IMR-90 (cell line): ENCODE measurements around the gene CCDC102A. TPM values are rescaled to one million over a fixed set of nuclear protein-coding genes. Genes with fewer than 3 reads are reported as not detected.

Experiments
- ATAC-seq: fragments of 200-7000 bp; cut with Tn5 transposase; 2 replicates; pipeline ENCODE4 v1.9.1; 2020; ENCODE audit warnings: low read depth, mild to moderate bottlenecking, moderate library complexity
- BruUV-seq: library from RNA; stranded (reverse); fragments of 400-500 nt; replicated peaks from 2 replicates; lab custom pipeline; 2021; lab: Mats Ljungman, UMichigan
- CTCF ChIA-PET: fragments of 300-600 bp; formaldehyde crosslinking; extraction: SDS; loops from one replicate; lab custom pipeline; 2021; ENCODE audit warnings: antibody characterized with exemption; lab: Yijun Ruan, JAX
- POLR2A ChIA-PET: fragments of 300-600 bp; sonication (Branson Sonifier 250); formaldehyde crosslinking; loops from one replicate; lab custom pipeline; 2022; ENCODE audit warnings: antibody characterized with exemption; ENCODE audit not compliant: unreplicated experiment; lab: Charles Lee
- DNase-seq: peaks from one replicate; pipeline ENCODE4 v3.0.0; 2013
- H2AFZ ChIP-seq: replicated peaks from 2 replicates; pipeline ENCODE3; 2013; ENCODE audit warnings: low read length, mild to moderate bottlenecking; ENCODE audit not compliant: poor library complexity
- H2AK5ac ChIP-seq: 2 replicates; pipeline ENCODE4 v1.6.1; 2013; ENCODE audit warnings: low read depth, low read length, inconsistent platforms
- H2AK9ac ChIP-seq: replicated peaks from 2 replicates; pipeline ENCODE3; 2013; ENCODE audit warnings: mild to moderate bottlenecking, low read depth, low read length, moderate library complexity; ENCODE audit not compliant: poor library complexity
- H2BK120ac ChIP-seq: 2 replicates; pipeline ENCODE4 v1.6.1; 2013; ENCODE audit warnings: low read depth, low read length, inconsistent platforms
- H2BK15ac ChIP-seq: 3 replicates; pipeline ENCODE4 v1.6.1; 2013; ENCODE audit warnings: low read depth, low read length, inconsistent platforms
- H2BK20ac ChIP-seq: 2 replicates; pipeline ENCODE4 v1.6.1; 2013; ENCODE audit warnings: low read depth, mild to moderate bottlenecking, inconsistent platforms, low read length, moderate library complexity
- H2BK5ac ChIP-seq: 2 replicates; pipeline ENCODE4 v1.6.1; 2013; ENCODE audit warnings: mild to moderate bottlenecking, low read depth, low read length, inconsistent platforms; ENCODE audit not compliant: poor library complexity, severe bottlenecking
- H3K14ac ChIP-seq: replicated peaks from 2 replicates; pipeline ENCODE4 v1.6.1; 2013; ENCODE audit warnings: low read depth, low read length, inconsistent platforms
- H3K18ac ChIP-seq: 2 replicates; pipeline ENCODE4 v1.6.1; 2013; ENCODE audit warnings: low read depth, low read length, control low read depth
- H3K23ac ChIP-seq: 2 replicates; pipeline ENCODE4 v1.6.1; 2013; ENCODE audit warnings: low read depth, low read length, inconsistent platforms
- H3K27ac ChIP-seq: 2 replicates; pipeline ENCODE4 v1.5.1; 2013; ENCODE audit warnings: mild to moderate bottlenecking, control low read depth, low read length; ENCODE audit not compliant: insufficient read depth
- H3K27me3 ChIP-seq: 2 replicates; pipeline ENCODE4 v1.6.1; 2013; ENCODE audit warnings: low read length; ENCODE audit not compliant: control insufficient read depth, insufficient read depth
- H3K36me3 ChIP-seq: 2 replicates; pipeline ENCODE4 v1.6.1; 2013; ENCODE audit warnings: low read length, mixed read lengths; ENCODE audit not compliant: control insufficient read depth, insufficient read depth
- H3K4ac ChIP-seq: 2 replicates; pipeline ENCODE4 v1.6.1; 2013; ENCODE audit warnings: low read depth, low read length, inconsistent platforms
- H3K4me1 ChIP-seq: 2 replicates; pipeline ENCODE4 v1.6.1; 2013; ENCODE audit warnings: low read length, mixed read lengths; ENCODE audit not compliant: control insufficient read depth, insufficient read depth
- H3K4me2 ChIP-seq: 2 replicates; pipeline ENCODE4 v1.6.1; 2013; ENCODE audit warnings: low read depth, mild to moderate bottlenecking, control low read depth, low read length, moderate library complexity
- H3K4me3 ChIP-seq: 2 replicates; pipeline ENCODE4 v1.5.1; 2013; ENCODE audit warnings: low read depth, mild to moderate bottlenecking, control low read depth, low read length, moderate library complexity; ENCODE audit not compliant: insufficient read depth
- H3K56ac ChIP-seq: 2 replicates; pipeline ENCODE4 v1.6.1; 2013; ENCODE audit warnings: low read length, inconsistent platforms; ENCODE audit not compliant: insufficient read depth; ENCODE audit errors: extremely low read depth
- H3K79me1 ChIP-seq, 2 experiments: 2 replicates each; pipeline ENCODE4 v1.6.1; 2013; ENCODE audit warnings: low read length in 2 of 2, inconsistent platforms in 1 of 2, low read depth in 1 of 2
- H3K9ac ChIP-seq: 2 replicates; pipeline ENCODE4 v1.6.1; 2013; ENCODE audit warnings: low read depth, low read length, control low read depth
- H3K9me1 ChIP-seq: 2 replicates; pipeline ENCODE4 v1.6.1; 2013; ENCODE audit warnings: low read length, inconsistent platforms; ENCODE audit not compliant: insufficient read depth
- H3K9me3 ChIP-seq: 2 replicates; pipeline ENCODE4 v1.6.1; 2013; ENCODE audit warnings: low read length; ENCODE audit not compliant: control insufficient read depth, insufficient read depth
- H4K20me1 ChIP-seq: 2 replicates; pipeline ENCODE4 v1.6.1; 2013; ENCODE audit warnings: low read length, inconsistent platforms; ENCODE audit not compliant: insufficient read depth
- H4K5ac ChIP-seq: 2 replicates; pipeline ENCODE4 v1.6.1; 2013; ENCODE audit warnings: mild to moderate bottlenecking, low read depth, low read length, control low read depth
- H4K8ac ChIP-seq, 2 experiments: 2 replicates each; pipeline ENCODE4 v1.6.1; 2013; ENCODE audit warnings: low read depth in 2 of 2, low read length in 2 of 2, control low read depth in 1 of 2, inconsistent platforms in 1 of 2
- H4K91ac ChIP-seq: 2 replicates; pipeline ENCODE4 v1.6.1; 2013; ENCODE audit warnings: low read depth, low read length, inconsistent platforms; ENCODE audit not compliant: insufficient read depth
- CEBPB ChIP-seq: IDR thresholded peaks from 2 replicates; pipeline ENCODE4 v1.6.1; 2012; ENCODE audit warnings: low read depth, low read length, improper control_type of control experiment
- CHD1 ChIP-seq: IDR thresholded peaks from 2 replicates; pipeline ENCODE4 v1.6.1; 2012; ENCODE audit warnings: low read depth, low read length, improper control_type of control experiment
- ELK1 ChIP-seq: fragments of 150-350 bp; IDR thresholded peaks from 2 replicates; pipeline ENCODE4 v1.6.1; 2016; ENCODE audit warnings: low read depth, mild to moderate bottlenecking, low read length, moderate library complexity, borderline replicate concordance
- FOS ChIP-seq: fragments of 150-350 bp; IDR thresholded peaks from 2 replicates; pipeline ENCODE4 v1.6.1; 2016; ENCODE audit warnings: low read depth, low read length
- MAZ ChIP-seq: IDR thresholded peaks from 2 replicates; pipeline ENCODE4 v1.6.1; 2012; ENCODE audit warnings: low read depth, mild to moderate bottlenecking, low read length, improper control_type of control experiment, moderate library complexity, borderline replicate concordance
- MXI1 ChIP-seq: IDR thresholded peaks from 2 replicates; pipeline ENCODE4 v1.6.1; 2012; ENCODE audit warnings: low read depth, mild to moderate bottlenecking, low read length, moderate library complexity, borderline replicate concordance
- NFE2L2 ChIP-seq: fragments of 150-350 bp; IDR thresholded peaks from 2 replicates; pipeline ENCODE4 v1.6.1; 2016; ENCODE audit warnings: low read depth, mild to moderate bottlenecking, low read length
- POLR2A ChIP-seq: IDR thresholded peaks from 2 replicates; pipeline ENCODE4 v1.6.1; 2012; ENCODE audit warnings: mild to moderate bottlenecking, low read depth, low read length
- RCOR1 ChIP-seq: IDR thresholded peaks from 2 replicates; pipeline ENCODE4 v1.6.1; 2012; ENCODE audit warnings: mild to moderate bottlenecking, low read length, improper control_type of control experiment; ENCODE audit not compliant: insufficient replicate concordance
- RFX5 ChIP-seq: IDR thresholded peaks from 2 replicates; pipeline ENCODE4 v1.8.0; 2012; ENCODE audit warnings: low read depth, mild to moderate bottlenecking, low read length, moderate library complexity
- SMC3 ChIP-seq: fragments of 150-350 bp; IDR thresholded peaks from 2 replicates; pipeline ENCODE4 v1.6.1; 2016; ENCODE audit warnings: low read depth, mild to moderate bottlenecking, antibody characterized with exemption, low read length, moderate library complexity
- USF2 ChIP-seq: fragments of 150-350 bp; IDR thresholded peaks from 2 replicates; pipeline ENCODE4 v1.6.1; 2017; ENCODE audit warnings: mild to moderate bottlenecking, antibody characterized with exemption, low read length, low read depth
- WGBS, 2 experiments: methylation state at CpG; one replicate each; pipeline versions ENCODE4 v1.1.5 to v1.1.7; 2013; ENCODE audit warnings: missing lambda C conversion rate in 2 of 2; ENCODE audit not compliant: insufficient read length in 1 of 2; ENCODE audit errors: extremely low coverage in 2 of 2; 5-methylcytosine and 5-hydroxymethylcytosine counted together
- dilution Hi-C: fragments of 300-500 bp; cut with HindIII; formaldehyde crosslinking; loops from one replicate; pipeline ENCODE4 v1.14.3; 2018; ENCODE audit warnings: low sequenced_read_pairs; ENCODE audit not compliant: unreplicated experiment
- in situ Hi-C: fragments of 300-500 bp; cut with MboI; formaldehyde crosslinking; loops from 3 replicates; pipeline ENCODE4 v1.14.3; 2019; ENCODE audit warnings: low sequenced_read_pairs, inconsistent platforms, mixed read lengths
- intact Hi-C: fragments of 100-400 bp; cut with micrococcal nuclease; formaldehyde crosslinking; loops from 2 replicates; pipeline ENCODE4 v1.10.0; 2022
- polyA plus RNA-seq, 3 experiments: library from polyadenylated mRNA; depleted of rRNA; stranded (reverse); fragments of >200 nt; gene quantifications; 2 replicates each; pipeline ENCODE4 v1.2.3, GENCODE V29; 2012; ENCODE audit warnings: low replicate concordance in 1 of 3
- total RNA-seq: library from RNA; depleted of rRNA; stranded (reverse); fragments of >200 nt; gene quantifications from 2 replicates; pipeline ENCODE4 v1.2.3, GENCODE V29; 2012

Gene CCDC102A
- total and polyA plus RNA-seq, 2 of the 4 experiments (the other 2 are of a cell fraction) = 5.4 to 8.5 TPM

GRCh38 chr16:57493767-57494166 lies 42.6 kb downstream of the CCDC102A start:
- peaks cover 32% of the 10 kb centered on the region for H3K27me3 ChIP-seq
- 90% methylated on average over 2 of the region's 4 CpGs; no CpG with 5 or more reads in 1 of the 2 experiments for WGBS, 2 experiments

More at GRCh38 chr16:57493767-57494166, 42.6 kb downstream of the CCDC102A start:
- Histone ChIP-seq H3K4ac (no peak overlapping the region), H3K23ac (no peak overlapping the region), H3K9ac (no peak overlapping the region), H2BK20ac (no peak overlapping the region), H3K56ac (no peak overlapping the region), H3K79me1 (no peaks in the 10 kb centered on the region), H2AK9ac (no peak overlapping the region), H3K9me3 (no peaks in the 10 kb centered on the region), H4K91ac (no peak overlapping the region), H2BK120ac (no peak overlapping the region), H3K18ac (no peak overlapping the region), H3K36me3 (no peaks in the 10 kb centered on the region), H4K5ac (no peak overlapping the region), H3K4me1 (no peaks in the 10 kb centered on the region), H3K4me3 (no peak overlapping the region), H2AK5ac (no peak overlapping the region), H4K8ac (no peak overlapping the region), H3K27ac (no peak overlapping the region), H3K9me1 (no peaks in the 10 kb centered on the region), H3K4me2 (no peak overlapping the region), H3K14ac (no peak overlapping the region), H2BK15ac (no peak overlapping the region), H2BK5ac (no peak overlapping the region), H4K20me1 (no peaks in the 10 kb centered on the region), H2AFZ (no peak overlapping the region)
- in situ Hi-C loops = no loop called here
- CTCF ChIA-PET = no interaction called here
- no peak for TF ChIP-seq FOS
- TF ChIP-seq RCOR1 = no peak
- no peak for TF ChIP-seq NFE2L2
- no peak for TF ChIP-seq CEBPB
- TF ChIP-seq POLR2A = no peak
- TF ChIP-seq SMC3 = no peak
- no peak for TF ChIP-seq ELK1
- TF ChIP-seq USF2 = no peak
- no peak for TF ChIP-seq CHD1
- no peak for TF ChIP-seq MAZ
- no peak for TF ChIP-seq MXI1
- TF ChIP-seq RFX5 = no peak
- ATAC-seq = no peak
- DNase-seq = no peak
- intact Hi-C loops = no loop called here
- POLR2A ChIA-PET = no interaction called here
- no TSS peak for BruUV-seq
- dilution Hi-C loops = no loop called here
